ENCODE results near the gene HTR2A.
"Not testable (repeated sequence)": the region's sequence is repeated elsewhere in the genome, so short reads cannot be mapped to it uniquely, and the experiment has no call there.

Gene HTR2A

DNA sequence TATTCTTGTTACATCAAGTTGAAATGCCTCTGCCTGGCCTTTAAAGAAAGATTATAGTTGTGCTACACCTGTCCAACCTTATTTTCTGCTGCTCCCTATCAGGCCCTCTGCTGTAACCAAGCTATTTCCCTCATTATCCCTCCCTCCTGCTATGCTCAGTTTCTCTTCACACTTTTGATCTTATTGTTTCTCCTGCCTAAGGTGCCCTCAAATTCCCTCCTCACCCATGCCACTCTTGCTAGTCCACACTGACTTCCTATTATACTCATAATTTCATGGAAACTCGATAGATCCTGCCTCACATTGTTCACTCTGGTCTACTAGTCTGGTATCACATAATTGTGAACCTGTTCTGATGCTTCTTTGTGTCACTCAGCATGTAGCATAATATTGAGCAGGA lies 80.5 kb downstream of the HTR2A start:
- H4K8ac ChIP-seq (ENCODE audit: low read depth, low read length), result no peak overlapping the region
- H3K79me1 ChIP-seq (ENCODE audit: low read length), result no peaks in the 10 kb centered on the region
- no peaks in the 10 kb centered on the region for H3K4me1 ChIP-seq (ENCODE audit: control insufficient read depth in 1 of 2, insufficient read depth in 2 of 2, low read length in 2 of 2)
- no peak for DNase-seq
- no peak overlapping the region for H2BK5ac ChIP-seq (ENCODE audit: low read depth, low read length, poor library complexity)
- no peaks in the 10 kb centered on the region for H3K36me3 ChIP-seq (ENCODE audit: control insufficient read depth in 1 of 2, insufficient read depth in 2 of 2, low read length in 2 of 2)
- no peak overlapping the region for H4K12ac ChIP-seq (ENCODE audit: low read depth, low read length)
- no peak overlapping the region for H2AK5ac ChIP-seq (ENCODE audit: low read length)
- H4K91ac ChIP-seq (ENCODE audit: low read depth, low read length), result no peak overlapping the region
- WGBS (ENCODE audit: extremely low coverage, insufficient coverage, insufficient read length), result no CpG with 5 or more reads among the region's 1 CpG
- no peak overlapping the region for H3K18ac ChIP-seq (ENCODE audit: low read length)
- H2AFZ ChIP-seq (ENCODE audit: insufficient read depth, low read length, poor library complexity), result no peak overlapping the region
- no peaks in the 10 kb centered on the region for H3K79me2 ChIP-seq (ENCODE audit: control insufficient read depth, insufficient read depth, low read length, poor library complexity)
- no peak overlapping the region for H3K23ac ChIP-seq (ENCODE audit: low read length)
- no peak overlapping the region for H3K4me3 ChIP-seq (ENCODE audit: low read depth, low read length)
- no peak overlapping the region for H2BK120ac ChIP-seq (ENCODE audit: insufficient read depth, low read length, poor library complexity)
- no peak overlapping the region for H3K9ac ChIP-seq (ENCODE audit: low read length)
- H3K27me3 ChIP-seq (ENCODE audit: insufficient read depth, low read length), result no peaks in the 10 kb centered on the region
- H3K4ac ChIP-seq (ENCODE audit: low read depth, low read length), result no peak overlapping the region
- no peak overlapping the region for H3K4me2 ChIP-seq (ENCODE audit: low read length)
- H3K14ac ChIP-seq (ENCODE audit: low read length), result no peak overlapping the region
- no peak overlapping the region for H2BK12ac ChIP-seq (ENCODE audit: low read length)
- H3K27ac ChIP-seq (ENCODE audit: low read depth, low read length), result no peak overlapping the region
- no peaks in the 10 kb centered on the region for H3K9me3 ChIP-seq (ENCODE audit: insufficient read depth, low read depth, low read length)

DNA sequence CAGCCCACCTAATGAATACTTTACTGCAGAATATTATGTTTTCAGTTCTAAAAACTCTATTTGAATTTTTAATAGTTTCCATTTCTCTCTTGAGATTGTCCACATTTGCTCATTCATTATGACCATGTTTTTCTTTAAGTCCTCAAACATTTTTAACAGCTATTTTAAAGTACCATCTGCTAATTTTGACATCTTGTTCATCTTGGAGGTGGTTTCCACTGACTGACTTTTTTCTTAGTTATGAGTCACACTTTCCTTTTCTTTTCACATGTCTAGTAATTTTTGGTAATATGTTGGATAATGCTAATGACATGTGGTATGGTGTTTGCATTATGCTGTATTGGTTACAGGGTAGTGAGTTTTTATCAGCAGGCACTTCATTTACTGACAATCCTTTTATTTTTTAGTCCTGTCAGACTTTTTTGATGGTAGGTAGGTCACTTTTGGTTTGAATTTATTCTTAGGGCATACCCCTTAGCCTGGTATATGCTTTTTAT lies 84.5 kb downstream of the HTR2A start:
- Histone ChIP-seq H3K79me1 (ENCODE audit: low read length) (no peaks in the 10 kb centered on the region), H2BK120ac (ENCODE audit: insufficient read depth, low read length, poor library complexity) (no peak overlapping the region), H2AFZ (ENCODE audit: insufficient read depth, low read length, poor library complexity) (no peak overlapping the region), H3K4ac (ENCODE audit: low read depth, low read length) (no peak overlapping the region), H3K79me2 (ENCODE audit: control insufficient read depth, insufficient read depth, low read length, poor library complexity) (no peaks in the 10 kb centered on the region), H3K4me3 (ENCODE audit: low read depth, low read length) (no peak overlapping the region), H3K23ac (ENCODE audit: low read length) (no peak overlapping the region), H4K91ac (ENCODE audit: low read depth, low read length) (no peak overlapping the region), H2BK5ac (ENCODE audit: low read depth, low read length, poor library complexity) (no peak overlapping the region), H4K12ac (ENCODE audit: low read depth, low read length) (no peak overlapping the region), H3K27me3 (ENCODE audit: insufficient read depth, low read length) (no peaks in the 10 kb centered on the region), H3K9ac (ENCODE audit: low read length) (no peak overlapping the region), H3K4me1 (ENCODE audit: control insufficient read depth in 1 of 2, insufficient read depth in 2 of 2, low read length in 2 of 2) (no peaks in the 10 kb centered on the region), H2AK5ac (ENCODE audit: low read length) (no peak overlapping the region), H3K27ac (ENCODE audit: low read depth, low read length) (no peak overlapping the region), H4K8ac (ENCODE audit: low read depth, low read length) (no peak overlapping the region), H3K4me2 (ENCODE audit: low read length) (no peak overlapping the region), H3K9me3 (ENCODE audit: insufficient read depth, low read depth, low read length) (no peaks in the 10 kb centered on the region), H3K14ac (ENCODE audit: low read length) (no peak overlapping the region), H3K18ac (ENCODE audit: low read length) (no peak overlapping the region), H2BK12ac (ENCODE audit: low read length) (no peak overlapping the region), H3K36me3 (ENCODE audit: control insufficient read depth in 1 of 2, insufficient read depth in 2 of 2, low read length in 2 of 2) (no peaks in the 10 kb centered on the region)
- no peak for DNase-seq

DNA sequence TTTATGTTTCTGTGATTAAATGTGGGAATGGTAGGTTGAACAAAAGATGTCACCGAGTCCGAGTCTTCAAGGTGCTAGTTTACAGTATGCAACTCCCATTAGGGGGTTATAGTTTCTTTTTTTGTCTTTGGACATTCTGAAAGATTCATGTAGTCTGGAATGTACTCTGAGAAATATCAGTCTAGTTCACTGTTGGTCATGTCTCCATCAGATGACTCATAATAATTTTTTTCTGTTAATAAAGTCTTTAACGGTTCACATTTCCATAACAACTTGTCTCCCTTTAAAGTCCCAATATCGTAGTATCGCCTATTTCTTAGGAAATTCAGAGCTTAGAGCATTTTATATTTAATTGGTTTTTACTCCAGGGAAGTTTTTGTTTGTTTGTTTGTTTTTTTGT lies 86.4 kb downstream of the HTR2A start:
- Histone ChIP-seq H4K91ac (ENCODE audit: low read depth, low read length) (no peak overlapping the region), H3K9me3 (ENCODE audit: insufficient read depth, low read depth, low read length) (no peaks in the 10 kb centered on the region), H3K27me3 (ENCODE audit: insufficient read depth, low read length) (no peaks in the 10 kb centered on the region), H3K23ac (ENCODE audit: low read length) (no peak overlapping the region), H4K8ac (ENCODE audit: low read depth, low read length) (no peak overlapping the region), H2BK120ac (ENCODE audit: insufficient read depth, low read length, poor library complexity) (no peak overlapping the region), H2AFZ (ENCODE audit: insufficient read depth, low read length, poor library complexity) (no peak overlapping the region), H3K79me1 (ENCODE audit: low read length) (no peaks in the 10 kb centered on the region), H3K14ac (ENCODE audit: low read length) (no peak overlapping the region), H3K18ac (ENCODE audit: low read length) (no peak overlapping the region), H2AK5ac (ENCODE audit: low read length) (no peak overlapping the region), H3K27ac (ENCODE audit: low read depth, low read length) (no peak overlapping the region), H3K4me2 (ENCODE audit: low read length) (no peak overlapping the region), H3K4me1 (ENCODE audit: control insufficient read depth in 1 of 2, insufficient read depth in 2 of 2, low read length in 2 of 2) (no peaks in the 10 kb centered on the region), H3K4me3 (ENCODE audit: low read depth, low read length) (no peak overlapping the region), H3K9ac (ENCODE audit: low read length) (no peak overlapping the region), H2BK5ac (ENCODE audit: low read depth, low read length, poor library complexity) (no peak overlapping the region), H3K36me3 (ENCODE audit: control insufficient read depth in 1 of 2, insufficient read depth in 2 of 2, low read length in 2 of 2) (no peaks in the 10 kb centered on the region), H4K12ac (ENCODE audit: low read depth, low read length) (no peak overlapping the region), H3K4ac (ENCODE audit: low read depth, low read length) (no peak overlapping the region), H3K79me2 (ENCODE audit: control insufficient read depth, insufficient read depth, low read length, poor library complexity) (no peaks in the 10 kb centered on the region), H2BK12ac (ENCODE audit: low read length) (no peak overlapping the region)
- no peak for DNase-seq
- no CpG with 5 or more reads among the region's 5 CpGs for WGBS (ENCODE audit: extremely low coverage, insufficient coverage, insufficient read length)

DNA sequence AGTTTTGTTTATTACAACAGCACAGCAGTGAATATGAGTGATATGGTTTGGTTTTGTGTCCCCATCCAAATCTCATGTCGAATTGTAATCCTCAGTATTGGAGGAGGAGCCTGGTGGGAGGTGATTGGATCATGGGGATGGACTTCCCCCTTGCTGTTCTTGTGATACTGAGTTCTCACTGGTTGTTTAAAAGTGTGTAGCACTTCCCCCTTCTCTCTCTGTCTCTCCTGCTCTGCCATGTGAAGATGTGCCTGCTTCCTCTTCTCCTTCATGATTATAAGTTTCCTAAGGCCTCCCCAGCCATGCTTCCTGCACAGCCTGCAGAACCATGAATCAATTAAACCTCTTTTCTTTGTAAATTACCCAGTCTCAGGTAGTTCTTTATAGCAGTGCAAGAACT lies 91.9 kb downstream of the HTR2A start:
- not testable (repeated sequence) for H3K9ac ChIP-seq (ENCODE audit: low read length); H3K23ac ChIP-seq (ENCODE audit: low read length); H3K36me3 ChIP-seq (ENCODE audit: control insufficient read depth in 1 of 2, insufficient read depth in 2 of 2, low read length in 2 of 2); H2AFZ ChIP-seq (ENCODE audit: insufficient read depth, low read length, poor library complexity); H3K9me3 ChIP-seq (ENCODE audit: insufficient read depth, low read depth, low read length); H4K91ac ChIP-seq (ENCODE audit: low read depth, low read length); H3K27me3 ChIP-seq (ENCODE audit: insufficient read depth, low read length); H4K12ac ChIP-seq (ENCODE audit: low read depth, low read length); DNase-seq; H3K27ac ChIP-seq (ENCODE audit: low read depth, low read length); H2AK5ac ChIP-seq (ENCODE audit: low read length); H3K4me2 ChIP-seq (ENCODE audit: low read length); H2BK5ac ChIP-seq (ENCODE audit: low read depth, low read length, poor library complexity); H3K4ac ChIP-seq (ENCODE audit: low read depth, low read length); H2BK12ac ChIP-seq (ENCODE audit: low read length); H2BK120ac ChIP-seq (ENCODE audit: insufficient read depth, low read length, poor library complexity); H3K79me1 ChIP-seq (ENCODE audit: low read length); H3K79me2 ChIP-seq (ENCODE audit: control insufficient read depth, insufficient read depth, low read length, poor library complexity); H3K4me1 ChIP-seq (ENCODE audit: control insufficient read depth in 1 of 2, insufficient read depth in 2 of 2, low read length in 2 of 2); H3K14ac ChIP-seq (ENCODE audit: low read length); H3K18ac ChIP-seq (ENCODE audit: low read length); H4K8ac ChIP-seq (ENCODE audit: low read depth, low read length); H3K4me3 ChIP-seq (ENCODE audit: low read depth, low read length)
- no CpG with 5 or more reads among the region's 1 CpG for WGBS (ENCODE audit: extremely low coverage, insufficient coverage, insufficient read length)

Data from trophoblast cell (in vitro differentiated cells and primary cell).